Stimulated activated CD8-positive, alpha-beta memory T cell treated with anti-CD3 and anti-CD28 coated beads, Interleukin-7, amount 100 ng/mL, for 1 hour (primary cell): ENCODE results near the gene FES.
"Not testable (repeated sequence)": the region's sequence is repeated elsewhere in the genome, so short reads cannot be mapped to it uniquely, and the experiment has no call there.

Experiments used
- DNase-seq, 2 donors: peaks; one replicate each; pipeline ENCODE4 v3.0.0-alpha.2; 2020; ENCODE audit warnings: low read depth in 2 of 2

Gene FES

GRCh38 chr15:90891346-90891949 is 7.1 kb downstream of the FES start:
- no peak for DNase-seq

- DNase-seq = no peak
Observed at GRCh38 chr15:90892023-90892422, 7.7 kb downstream of the FES start.

GRCh38 chr15:90892498-90893174 is 8.3 kb downstream of the FES start:
- DNase-seq = no peak

- DNase-seq = no peak
Observed at GRCh38 chr15:90893175-90894090, 9.1 kb downstream of the FES start.

GRCh38 chr15:90895571-90896117 is 11.3 kb downstream of the FES start:
- DNase-seq = no peak

- not testable (repeated sequence) for DNase-seq
Observed at GRCh38 chr15:90897131-90897655, 12.9 kb downstream of the FES start.

GRCh38 chr15:90901175-90902039 is 17.1 kb downstream of the FES start:
- DNase-seq = no peak

GRCh38 chr15:90902040-90902839 is 17.9 kb downstream of the FES start:
- DNase-seq = peak; percentile 28 to 47

GRCh38 chr15:90902840-90903732 is 18.8 kb downstream of the FES start, which contains the start of gene MAN2A2:
MAN2A2 (plus strand) TSS chr15:90903302; CDS start chr15:90904208, 906 bp downstream.
- peak; percentile 33 to 45 for DNase-seq

GRCh38 chr15:90903733-90904536 is 19.6 kb downstream of the FES start:
- DNase-seq = no peak

GRCh38 chr15:90904746-90905145 is 20.4 kb downstream of the FES start:
- no peak for DNase-seq

- no peak for DNase-seq
Observed at GRCh38 chr15:90905306-90906180, 21.2 kb downstream of the FES start.

- DNase-seq = no peak
Observed at GRCh38 chr15:90906181-90906849, 22.0 kb downstream of the FES start.

GRCh38 chr15:90907051-90907660 is 22.9 kb downstream of the FES start:
- DNase-seq = no peak

GRCh38 chr15:90907838-90908507 is 23.7 kb downstream of the FES start:
- no peak for DNase-seq

GRCh38 chr15:90909449-90909848 is 25.1 kb downstream of the FES start:
- DNase-seq = not testable (repeated sequence)
